ENCODE measurements around the gene LRP1B. TPM values are rescaled to one million over a fixed set of nuclear protein-coding genes. Genes with fewer than 3 reads are reported as not detected.

The LRP1B gene
- total RNA-seq, 4 donors from 2014 or later = 1.2 to 3.3 (median 2.6) TPM

- H3K9me3 ChIP-seq = no peaks in the 10 kb centered on the region
- no peak overlapping the region for H3K27ac ChIP-seq
- WGBS, 2 donors = 54 to 68% methylated on average over 2 of the region's 2 CpGs
Observed at GRCh38 chr2:140392824-140393223, 1738.0 kb downstream of the LRP1B start.

GRCh38 chr2:140384946-140385345 is 1745.9 kb downstream of the LRP1B start:
- H3K4me3 ChIP-seq = no peak overlapping the region
- no peak for TF ChIP-seq CTCF (IDR thresholded peaks at IDR 0.05)
- no peak for TF ChIP-seq POLR2A (IDR thresholded peaks at IDR 0.05)
- TF ChIP-seq EP300 (IDR thresholded peaks at IDR 0.05) = no peak
- no peaks in the 10 kb centered on the region for H3K27me3 ChIP-seq
- WGBS, 2 donors = 92 to 96% methylated on average over 6 of the region's 6 CpGs
- H3K4me1 ChIP-seq = no peaks in the 10 kb centered on the region
- H3K36me3 ChIP-seq = no peaks in the 10 kb centered on the region
- H3K27ac ChIP-seq = no peak overlapping the region
- DNase-seq (ENCODE audit: low spot score in 2 of 2) = no peak
- no peaks in the 10 kb centered on the region for H3K9me3 ChIP-seq

More at GRCh38 chr2:140392824-140393223, 1738.0 kb downstream of the LRP1B start:
- H3K4me3 ChIP-seq = no peak overlapping the region
- TF ChIP-seq EP300 (IDR thresholded peaks at IDR 0.05) (no peak), POLR2A (IDR thresholded peaks at IDR 0.05) (no peak), CTCF (IDR thresholded peaks at IDR 0.05) (no peak)
- no peaks in the 10 kb centered on the region for H3K27me3 ChIP-seq
- no peaks in the 10 kb centered on the region for H3K4me1 ChIP-seq
- no peak for DNase-seq (ENCODE audit: low spot score in 2 of 2)
- no peaks in the 10 kb centered on the region for H3K36me3 ChIP-seq

GRCh38 chr2:140383781-140384180 is 1747.0 kb downstream of the LRP1B start:
- DNase-seq (ENCODE audit: low spot score in 2 of 2) = no peak
- TF ChIP-seq CTCF (IDR thresholded peaks at IDR 0.05) = no peak
- TF ChIP-seq EP300 (IDR thresholded peaks at IDR 0.05) = no peak
- no peak for TF ChIP-seq POLR2A (IDR thresholded peaks at IDR 0.05)
- no peak overlapping the region for H3K4me3 ChIP-seq
- no peak overlapping the region for H3K27ac ChIP-seq
- no peaks in the 10 kb centered on the region for H3K36me3 ChIP-seq
- H3K27me3 ChIP-seq = no peaks in the 10 kb centered on the region
- no peaks in the 10 kb centered on the region for H3K9me3 ChIP-seq
- H3K4me1 ChIP-seq = no peaks in the 10 kb centered on the region
- 50 to 56% methylated on average over 4 of the region's 4 CpGs for WGBS, 2 donors

- no peaks in the 10 kb centered on the region for H3K27me3 ChIP-seq
- TF ChIP-seq EP300 (IDR thresholded peaks at IDR 0.05) = no peak
- no peak for TF ChIP-seq CTCF (IDR thresholded peaks at IDR 0.05)
- TF ChIP-seq POLR2A (IDR thresholded peaks at IDR 0.05) = no peak
- no peak overlapping the region for H3K27ac ChIP-seq
- 37 to 52% methylated on average over 5 of the region's 5 CpGs for WGBS, 2 donors
- no peak for DNase-seq (ENCODE audit: low spot score in 2 of 2)
- no peak overlapping the region for H3K4me3 ChIP-seq
- no peaks in the 10 kb centered on the region for H3K36me3 ChIP-seq
- H3K9me3 ChIP-seq = no peaks in the 10 kb centered on the region
- no peaks in the 10 kb centered on the region for H3K4me1 ChIP-seq
Observed at GRCh38 chr2:140376686-140377085, 1754.1 kb downstream of the LRP1B start.

- H3K27me3 ChIP-seq = no peaks in the 10 kb centered on the region
- 63 to 70% methylated on average over 1 of the region's 1 CpG for WGBS, 2 donors
- TF ChIP-seq CTCF (IDR thresholded peaks at IDR 0.05) = no peak
- TF ChIP-seq POLR2A (IDR thresholded peaks at IDR 0.05) = no peak
- no peak for TF ChIP-seq EP300 (IDR thresholded peaks at IDR 0.05)
- no peaks in the 10 kb centered on the region for H3K4me1 ChIP-seq
- no peak overlapping the region for H3K4me3 ChIP-seq
- no peaks in the 10 kb centered on the region for H3K36me3 ChIP-seq
- H3K9me3 ChIP-seq = no peaks in the 10 kb centered on the region
- no peak overlapping the region for H3K27ac ChIP-seq
- DNase-seq (ENCODE audit: low spot score in 2 of 2) = no peak
Observed at GRCh38 chr2:140363131-140363530, 1767.7 kb downstream of the LRP1B start.

All from tibial nerve (tissue), 4 donors.